ENCODE results near the gene LHX5.
A peak's percentile ranks its signal among the peaks of the same experiment; 100 is the strongest.

LHX5 gene

DNA sequence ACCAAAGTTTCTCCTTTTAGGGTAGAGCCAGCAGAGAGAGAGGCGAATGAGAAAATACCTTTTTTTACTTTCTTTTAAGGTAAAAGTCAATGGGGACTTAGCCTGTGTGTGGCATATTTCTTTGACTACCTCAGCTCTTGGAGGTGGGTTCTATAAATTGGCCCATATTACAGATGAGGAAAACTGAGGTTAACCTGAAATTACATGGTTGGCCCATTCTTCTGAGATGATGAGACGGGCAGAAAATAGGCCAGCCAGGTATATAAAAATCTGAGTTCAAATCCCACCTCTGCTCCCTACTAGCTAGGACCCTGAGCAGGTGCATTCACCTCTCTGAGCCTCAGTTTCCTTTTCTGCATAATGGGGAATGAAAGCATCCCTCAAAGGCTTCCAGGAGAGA is 22.4 kb downstream of the LHX5 start:
- ATAC-seq (replicated peaks) (no peak), DNase-seq (no peak)
- Mint-ChIP-seq H3K4me3 (no peak overlapping the region), H3K4me1 (peaks cover 0 to 1% of the 10 kb centered on the region in 2 donors), H3K9me3 (peaks cover 4 to 5% of the 10 kb centered on the region in 2 donors), H3K27me3 (peaks cover 35 to 42% of the 10 kb centered on the region in 2 donors), H3K27ac (no peak overlapping the region), H3K36me3 (peaks cover 0 to 3% of the 10 kb centered on the region in 2 donors)

DNA sequence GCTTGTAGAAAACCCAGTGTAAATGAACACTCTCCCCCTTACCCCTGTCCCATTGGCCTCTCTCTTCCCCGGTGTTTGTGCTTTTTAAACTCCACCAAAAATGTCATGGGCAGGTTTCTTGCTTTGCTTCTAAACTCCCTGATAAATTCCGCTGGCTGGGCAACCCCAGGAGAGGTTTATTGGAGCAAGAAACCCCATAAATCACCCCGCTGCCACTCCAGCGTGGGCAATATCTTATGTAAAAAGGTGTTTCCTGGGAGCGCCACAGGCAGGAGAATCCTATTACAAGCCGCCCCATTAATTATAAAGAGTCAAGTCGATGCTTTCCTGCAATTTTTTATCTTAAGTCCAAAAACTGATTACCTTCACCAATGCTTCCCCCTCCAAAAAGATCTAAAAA is 22.8 kb downstream of the LHX5 start:
- Mint-ChIP-seq H3K27me3 (peaks cover 35 to 40% of the 10 kb centered on the region in 2 donors), H3K27ac (no peak overlapping the region), H3K9me3 (peaks cover 4 to 5% of the 10 kb centered on the region in 2 donors), H3K4me1 (peaks cover 0 to 1% of the 10 kb centered on the region in 2 donors), H3K36me3 (peaks cover 0 to 3% of the 10 kb centered on the region in 2 donors), H3K4me3 (no peak overlapping the region)
- ATAC-seq (replicated peaks) (no peak), DNase-seq (no peak)

DNA sequence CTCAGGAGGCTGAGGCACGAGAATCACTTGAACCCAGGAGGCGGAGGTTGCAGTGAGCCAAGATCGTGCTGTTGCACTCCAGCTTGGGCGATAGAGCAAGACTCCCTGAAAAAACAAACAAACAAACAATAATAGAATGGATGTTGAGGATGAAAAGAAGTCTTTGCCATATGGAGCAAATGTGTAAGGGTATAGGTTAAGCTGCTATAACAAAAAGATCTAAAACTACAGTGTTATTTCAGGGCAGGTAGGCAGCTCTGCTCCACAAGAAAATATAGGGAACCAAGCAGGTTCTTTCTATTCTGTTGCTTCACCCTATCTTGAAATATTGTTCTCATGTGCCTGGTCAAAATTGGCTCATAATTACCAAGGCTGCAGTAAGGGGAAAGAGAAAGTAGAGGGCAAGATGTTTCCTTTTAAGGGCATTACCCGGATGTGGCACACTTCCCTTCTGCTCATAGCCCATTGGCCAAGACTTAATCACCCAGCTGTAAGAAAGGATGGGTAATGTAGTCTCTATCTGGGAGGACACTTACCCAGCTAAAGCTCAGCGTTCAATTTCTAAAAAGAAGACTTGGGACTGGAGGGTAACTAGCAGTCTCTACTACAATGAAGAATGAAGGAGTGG is 26.0 kb downstream of the LHX5 start:
- Mint-ChIP-seq H3K27me3 (peaks cover 38 to 45% of the 10 kb centered on the region in 2 donors), H3K4me3 (no peak overlapping the region), H3K4me1 (peaks cover 0 to 1% of the 10 kb centered on the region in 2 donors), H3K9me3 (peaks cover 4 to 5% of the 10 kb centered on the region in 2 donors), H3K27ac (no peak overlapping the region), H3K36me3 (peaks cover 0 to 3% of the 10 kb centered on the region in 2 donors)
- ATAC-seq (replicated peaks), result peak; percentile 57 to 70
- no peak for DNase-seq

DNA sequence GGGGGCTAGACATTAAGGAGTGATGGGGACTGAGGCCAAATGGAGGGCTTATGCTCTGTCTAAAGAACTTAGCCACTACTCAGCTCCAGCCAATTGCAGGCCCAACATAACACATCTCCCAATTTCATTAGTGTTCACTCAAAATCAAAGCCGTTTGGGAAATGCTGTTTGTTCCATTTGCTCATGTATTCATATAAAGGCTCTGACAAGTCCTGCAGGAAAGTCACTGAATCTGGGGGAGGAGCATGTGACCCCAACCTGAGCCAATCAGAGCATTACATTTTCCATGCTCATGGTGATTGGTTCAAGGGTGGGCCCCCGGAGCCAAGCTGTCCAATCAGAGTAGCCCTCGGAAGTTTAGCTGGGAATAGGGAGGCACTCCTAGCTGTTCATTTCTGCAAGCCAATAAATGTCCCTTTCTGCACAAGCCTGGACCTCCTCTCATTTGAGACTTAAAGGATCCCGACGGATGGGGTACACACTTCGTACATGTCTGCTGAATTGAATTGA is 28.6 kb downstream of the LHX5 start:
- Mint-ChIP-seq H3K27ac (no peak overlapping the region), H3K4me3 (no peak overlapping the region), H3K36me3 (peaks cover 0 to 3% of the 10 kb centered on the region in 2 donors), H3K9me3 (peaks cover 4 to 5% of the 10 kb centered on the region in 2 donors), H3K4me1 (no peaks in the 10 kb centered on the region), H3K27me3 (peaks cover 30 to 34% of the 10 kb centered on the region in 2 donors)
- DNase-seq, result no peak
- ATAC-seq (replicated peaks), result no peak

DNA sequence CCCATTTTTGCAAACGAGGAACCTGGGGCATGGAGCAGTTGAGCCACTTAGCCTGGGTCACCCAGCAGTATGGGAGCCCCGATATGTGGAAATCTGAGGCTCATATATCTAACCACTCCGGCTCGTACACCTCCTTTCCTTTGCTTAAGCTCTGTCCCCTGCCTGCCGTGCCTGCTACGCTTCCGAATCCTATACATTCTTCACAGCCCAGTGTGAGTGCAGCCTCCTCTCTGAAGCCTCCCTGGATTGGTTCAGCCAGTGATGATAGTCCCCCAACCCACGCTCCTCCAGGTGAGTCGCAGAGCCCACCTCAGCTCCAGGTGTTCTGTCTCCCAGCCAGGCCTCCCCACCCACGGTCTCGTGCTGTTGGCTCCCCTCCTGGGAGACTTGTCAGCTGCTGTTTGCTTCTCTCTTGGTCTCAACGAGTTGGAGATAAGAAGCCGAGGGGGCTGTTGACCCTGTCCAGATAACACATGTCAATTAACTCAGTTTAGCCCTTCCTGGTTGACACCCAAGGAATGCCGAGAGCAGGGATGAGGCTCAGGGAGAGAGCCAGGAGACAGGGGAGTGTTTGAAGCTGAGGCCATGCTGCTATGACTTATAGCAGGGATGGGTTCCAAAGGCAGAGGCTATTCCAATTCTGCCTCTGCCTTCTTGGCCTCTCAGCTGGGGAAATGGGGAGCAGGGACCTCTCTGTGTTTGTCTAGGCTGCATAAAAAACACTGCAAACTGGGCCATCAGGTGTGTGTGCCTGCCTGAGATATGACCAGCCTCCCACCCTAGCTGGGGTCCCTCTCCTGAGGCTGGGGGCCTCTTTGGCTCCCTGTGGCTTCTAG is 30.5 kb downstream of the LHX5 start:
- peaks cover 0 to 3% of the 10 kb centered on the region in 2 donors for H3K36me3 Mint-ChIP-seq
- peaks cover 16 to 20% of the 10 kb centered on the region in 2 donors for H3K27me3 Mint-ChIP-seq
- no peak overlapping the region for H3K4me3 Mint-ChIP-seq
- DNase-seq (no peak), ATAC-seq (replicated peaks) (no peak)
- peaks cover 4% of the 10 kb centered on the region in 2 donors for H3K9me3 Mint-ChIP-seq
- no peaks in the 10 kb centered on the region for H3K4me1 Mint-ChIP-seq
- no peak overlapping the region for H3K27ac Mint-ChIP-seq

DNA sequence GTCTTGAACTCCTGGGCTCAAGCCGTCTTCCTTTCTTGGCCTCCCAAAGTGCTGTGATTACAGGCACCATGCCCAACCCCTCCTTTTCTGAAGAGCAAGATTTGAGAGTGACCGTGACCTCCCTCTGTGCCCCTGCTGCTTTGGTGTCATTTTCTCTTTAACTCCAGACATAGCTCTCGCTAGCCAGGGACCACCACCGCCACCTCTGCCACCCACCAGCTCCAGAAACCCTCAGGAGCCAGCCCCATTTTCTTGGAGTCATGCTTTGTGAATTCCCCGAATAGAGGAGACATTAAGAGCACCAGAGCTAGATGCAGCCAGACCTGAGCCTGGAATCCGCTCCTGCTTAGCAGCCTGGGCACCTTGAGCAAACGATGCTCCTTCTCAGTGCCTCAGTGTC is 31.3 kb downstream of the LHX5 start:
- Mint-ChIP-seq H3K9me3 (peaks cover 0 to under 1% of the 10 kb centered on the region in 2 donors), H3K27me3 (peaks cover 11 to 13% of the 10 kb centered on the region in 2 donors), H3K27ac (no peak overlapping the region)

DNA sequence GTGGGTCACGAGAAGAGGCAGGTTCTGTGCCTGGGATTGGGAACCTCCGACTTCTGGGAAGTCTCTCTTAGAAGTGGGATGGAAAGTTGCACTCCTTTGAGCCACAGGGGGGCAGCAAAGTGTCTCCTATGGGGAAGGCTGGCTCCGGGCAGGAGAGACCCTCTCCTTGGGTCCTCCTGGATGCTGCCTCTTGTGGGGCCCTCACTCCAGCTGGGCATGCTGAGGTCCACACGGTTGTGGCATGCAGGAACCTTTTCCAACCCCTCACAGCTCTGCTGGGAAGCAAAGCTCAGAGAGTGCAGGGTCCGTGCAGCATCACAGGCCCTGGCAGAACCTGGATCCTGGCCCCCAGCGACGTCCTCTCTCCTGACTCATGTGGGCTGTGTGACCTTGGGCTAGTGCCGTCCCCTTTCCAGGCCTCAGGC is 32.1 kb downstream of the LHX5 start:
- no peak overlapping the region for H3K4me3 Mint-ChIP-seq

More for the DNA sequence above, 31.3 kb downstream of the LHX5 start:
- Mint-ChIP-seq H3K4me3 (no peak overlapping the region), H3K4me1 (no peaks in the 10 kb centered on the region), H3K36me3 (no peaks in the 10 kb centered on the region)
- ATAC-seq (replicated peaks) (no peak), DNase-seq (no peak)

DNA sequence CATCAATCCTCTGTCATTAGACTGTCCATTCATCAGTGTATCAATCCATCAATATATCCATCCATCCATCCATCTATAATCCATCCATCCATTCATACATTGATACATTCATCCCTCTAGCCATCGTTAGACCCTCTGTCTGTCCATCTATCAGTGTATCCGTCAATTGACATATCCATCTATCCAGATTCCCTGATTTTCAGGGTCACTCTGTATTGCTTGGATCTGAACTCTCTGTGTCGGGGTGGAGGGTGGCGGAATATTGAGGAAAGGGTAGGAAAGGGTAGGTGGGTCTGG is 32.4 kb downstream of the LHX5 start:
- Mint-ChIP-seq H3K9me3 (no peaks in the 10 kb centered on the region), H3K27me3 (peaks cover 3 to 9% of the 10 kb centered on the region in 2 donors), H3K36me3 (no peaks in the 10 kb centered on the region), H3K27ac (no peak overlapping the region), H3K4me1 (no peaks in the 10 kb centered on the region), H3K4me3 (no peak overlapping the region)
- no peak for DNase-seq
- no peak for ATAC-seq (replicated peaks)

More for the DNA sequence above, 32.1 kb downstream of the LHX5 start:
- H3K27ac Mint-ChIP-seq, result no peak overlapping the region
- peaks cover 4 to 9% of the 10 kb centered on the region in 2 donors for H3K27me3 Mint-ChIP-seq
- no peaks in the 10 kb centered on the region for H3K36me3 Mint-ChIP-seq
- no peaks in the 10 kb centered on the region for H3K4me1 Mint-ChIP-seq
- DNase-seq (no peak), ATAC-seq (replicated peaks) (no peak)
- H3K9me3 Mint-ChIP-seq, result no peaks in the 10 kb centered on the region

DNA sequence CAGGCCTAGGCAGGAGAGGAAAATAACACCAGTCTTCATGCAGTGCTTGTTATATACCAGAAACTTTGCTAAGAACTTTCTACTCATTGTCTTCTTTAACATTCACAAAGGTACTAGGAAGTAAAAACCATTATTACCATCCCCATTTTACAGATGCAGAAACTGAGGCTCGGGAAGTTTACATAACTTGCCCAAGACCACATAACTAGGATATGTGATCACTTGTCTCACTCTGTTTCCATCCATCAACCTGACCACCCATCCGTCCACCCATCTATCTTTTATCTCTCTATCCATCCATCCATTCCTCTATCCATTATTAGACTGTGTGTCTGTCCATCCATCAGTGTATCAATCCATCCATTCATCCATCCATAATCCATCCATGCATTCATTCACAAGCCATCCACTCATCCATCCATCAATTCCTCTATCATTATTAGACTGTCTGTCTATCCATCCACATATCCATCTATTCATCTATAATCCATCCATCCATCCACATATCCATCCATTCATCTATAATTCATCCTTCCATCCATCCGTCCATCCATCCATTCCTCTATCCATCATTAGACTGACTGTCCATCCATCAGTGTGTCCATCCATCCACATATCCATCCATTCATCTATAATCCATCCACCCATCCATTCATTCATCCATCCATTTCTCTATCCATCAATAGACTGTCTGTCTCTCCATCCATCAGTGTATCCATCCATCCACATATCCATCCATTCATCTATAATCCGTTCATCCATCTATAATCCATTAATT is 33.0 kb downstream of the LHX5 start:
- H3K9me3 Mint-ChIP-seq, result no peaks in the 10 kb centered on the region
- H3K27me3 Mint-ChIP-seq, result peaks cover 3 to 5% of the 10 kb centered on the region in 2 donors
- ATAC-seq (replicated peaks) (no peak), DNase-seq (no peak)
- H3K4me3 Mint-ChIP-seq, result no peak overlapping the region
- no peaks in the 10 kb centered on the region for H3K36me3 Mint-ChIP-seq
- no peak overlapping the region for H3K27ac Mint-ChIP-seq
- no peaks in the 10 kb centered on the region for H3K4me1 Mint-ChIP-seq

DNA sequence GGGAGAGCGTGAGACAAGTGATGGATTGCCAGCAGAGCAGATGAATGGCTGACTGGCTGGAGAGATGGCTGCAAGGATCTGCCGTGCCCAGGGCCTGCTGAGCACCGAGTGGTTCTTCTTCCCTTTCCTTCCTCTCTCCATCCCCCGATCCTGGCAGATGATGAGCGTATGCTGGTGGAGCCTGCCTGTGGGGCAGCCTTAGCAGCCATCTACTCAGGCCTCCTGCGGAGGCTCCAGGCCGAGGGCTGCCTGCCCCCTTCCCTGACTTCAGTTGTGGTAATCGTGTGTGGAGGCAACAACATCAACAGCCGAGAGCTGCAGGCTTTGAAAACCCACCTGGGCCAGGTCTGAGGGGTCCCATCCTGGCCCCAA is 34.0 kb downstream of the LHX5 start:
- Mint-ChIP-seq H3K9me3 (no peaks in the 10 kb centered on the region), H3K27ac (no peak overlapping the region), H3K4me3 (no peak overlapping the region), H3K36me3 (no peaks in the 10 kb centered on the region), H3K4me1 (no peaks in the 10 kb centered on the region), H3K27me3 (peaks cover 7 to 8% of the 10 kb centered on the region in 2 donors)
- ATAC-seq (replicated peaks) (no peak), DNase-seq (no peak)

DNA sequence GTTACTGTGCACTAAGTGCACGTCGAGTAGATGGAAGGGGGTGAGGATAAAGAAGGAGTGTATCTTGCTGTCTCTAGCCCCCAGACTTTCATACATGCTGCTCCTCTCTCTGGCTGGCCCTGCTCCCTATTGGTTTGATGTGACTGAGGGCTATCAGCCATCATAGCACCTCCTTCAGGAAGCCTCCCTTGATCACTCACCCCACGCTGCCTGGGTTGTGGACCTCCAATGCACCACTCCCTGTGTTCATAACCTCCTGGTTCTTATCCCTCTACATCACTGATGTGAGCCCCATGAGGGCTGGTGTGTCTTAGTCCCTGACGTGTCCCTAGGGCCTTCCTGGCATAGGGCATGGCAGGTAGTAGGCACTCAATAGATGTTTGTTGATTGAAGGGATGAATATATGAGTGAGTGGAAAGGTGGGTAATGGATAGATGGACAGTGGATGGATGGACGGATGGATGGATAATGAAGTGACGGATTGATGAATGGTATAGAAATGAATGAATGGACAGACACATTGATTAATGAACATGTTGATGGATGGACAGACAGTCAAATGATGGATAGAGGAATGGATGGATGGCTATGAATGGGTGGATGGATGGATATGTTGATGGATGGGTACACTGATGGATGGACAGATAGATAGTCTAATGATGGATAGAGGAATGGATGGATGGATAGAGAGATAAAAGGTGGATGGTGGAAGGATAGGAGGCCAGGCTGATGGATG is 34.5 kb downstream of the LHX5 start:
- DNase-seq, result no peak
- Mint-ChIP-seq H3K4me3 (no peak overlapping the region), H3K36me3 (no peaks in the 10 kb centered on the region), H3K9me3 (no peaks in the 10 kb centered on the region), H3K27me3 (peaks cover 13% of the 10 kb centered on the region in 2 donors), H3K4me1 (no peaks in the 10 kb centered on the region), H3K27ac (no peak overlapping the region)
- no peak for ATAC-seq (replicated peaks)

DNA sequence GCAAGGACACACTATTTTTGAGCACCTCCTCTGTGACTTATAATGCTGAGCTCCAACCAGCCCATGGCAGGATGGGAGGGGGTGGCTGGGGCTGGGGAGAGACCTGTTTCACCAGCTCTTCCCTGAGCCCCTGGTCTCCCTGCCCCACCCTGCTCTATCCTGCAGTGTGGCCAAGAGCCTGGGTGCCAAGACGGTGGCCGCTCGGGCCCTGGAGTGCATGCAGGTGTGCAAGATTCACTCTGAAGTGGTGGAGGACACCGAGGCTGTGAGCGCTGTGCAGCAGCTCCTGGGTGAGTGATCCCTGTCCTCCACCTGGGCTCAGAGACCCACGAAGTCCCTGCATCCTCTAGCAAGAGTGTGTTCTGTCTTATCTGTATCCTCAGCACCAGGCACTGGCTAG is 35.1 kb downstream of the LHX5 start:
- Mint-ChIP-seq H3K27ac (no peak overlapping the region), H3K27me3 (peaks cover 16% of the 10 kb centered on the region in 2 donors), H3K9me3 (no peaks in the 10 kb centered on the region), H3K4me1 (no peaks in the 10 kb centered on the region), H3K36me3 (no peaks in the 10 kb centered on the region), H3K4me3 (no peak overlapping the region)
- no peak for DNase-seq
- no peak for ATAC-seq (replicated peaks)

DNA sequence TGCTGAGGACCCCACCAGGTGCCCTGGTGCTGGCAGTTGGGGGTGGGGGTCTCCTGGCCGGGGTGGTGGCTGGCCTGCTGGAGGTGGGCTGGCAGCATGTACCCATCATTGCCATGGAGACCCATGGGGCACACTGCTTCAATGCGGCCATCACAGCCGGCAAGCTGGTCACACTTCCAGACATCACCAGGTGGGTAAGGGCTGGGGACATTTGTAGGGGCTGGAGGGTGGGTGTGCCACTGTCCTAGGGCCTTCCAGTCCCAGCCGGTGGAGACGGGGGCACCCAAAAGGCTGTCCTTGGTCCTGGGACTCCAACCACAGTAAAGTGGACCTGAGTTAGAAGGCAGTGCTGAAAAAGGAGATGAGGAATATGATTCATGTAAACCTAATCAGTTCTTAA is 36.3 kb downstream of the LHX5 start:
- H3K27me3 Mint-ChIP-seq, result peaks cover 21 to 26% of the 10 kb centered on the region in 2 donors

DNA sequence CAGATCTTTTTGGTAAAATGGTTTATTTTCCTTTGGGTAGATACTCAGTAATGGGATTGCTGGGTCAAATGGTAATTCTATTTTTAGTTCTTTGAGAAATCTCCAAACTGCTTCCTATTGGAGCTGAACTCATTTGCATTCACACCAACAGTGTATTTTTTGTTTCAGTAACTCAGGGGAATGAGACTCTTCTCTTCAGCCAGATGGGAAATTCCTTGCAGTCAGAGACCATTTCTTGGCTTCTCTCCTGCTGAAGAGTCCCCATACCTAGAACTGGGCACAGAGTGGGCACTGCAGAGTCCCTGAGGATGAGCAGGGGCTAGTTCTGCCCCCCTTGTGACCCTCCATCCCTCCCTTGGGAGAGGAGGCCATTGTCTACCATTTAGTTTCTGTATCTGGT is 38.7 kb downstream of the LHX5 start:
- peaks cover 2 to 5% of the 10 kb centered on the region in 2 donors for H3K36me3 Mint-ChIP-seq
- H3K9me3 Mint-ChIP-seq, result peaks cover 6 to 7% of the 10 kb centered on the region in 2 donors
- H3K27ac Mint-ChIP-seq, result no peak overlapping the region
- DNase-seq (no peak), ATAC-seq (replicated peaks) (no peak)
- H3K4me3 Mint-ChIP-seq, result no peak overlapping the region
- no peaks in the 10 kb centered on the region for H3K4me1 Mint-ChIP-seq
- H3K27me3 Mint-ChIP-seq, result peaks cover 42 to 47% of the 10 kb centered on the region in 2 donors

More for the DNA sequence above, 36.3 kb downstream of the LHX5 start:
- Mint-ChIP-seq H3K4me3 (no peak overlapping the region), H3K4me1 (no peaks in the 10 kb centered on the region), H3K27ac (no peak overlapping the region), H3K36me3 (no peaks in the 10 kb centered on the region), H3K9me3 (peaks cover under 1 to 1% of the 10 kb centered on the region in 2 donors)
- DNase-seq, result no peak
- ATAC-seq (replicated peaks), result no peak
